OCI-LY7 (cell line): ENCODE measurements around the gene DENND1A. TPM values are rescaled to one million over a fixed set of nuclear protein-coding genes. Genes with fewer than 3 reads are reported as not detected.

ENCODE experiments used
- BruUV-seq: library from RNA; stranded (reverse); fragments of 400-500 nt; replicated peaks from 2 replicates; lab custom pipeline; 2021; lab: Mats Ljungman, UMichigan
- CTCF ChIA-PET: fragments of 300-600 bp; sonication (Branson Sonifier 250); formaldehyde crosslinking; loops from one replicate; lab custom pipeline; 2022; ENCODE audit warnings: antibody characterized with exemption; ENCODE audit not compliant: unreplicated experiment; lab: Charles Lee
- POLR2A ChIA-PET: fragments of 300-600 bp; sonication (Branson Sonifier 250); formaldehyde crosslinking; loops from one replicate; lab custom pipeline; 2022; ENCODE audit warnings: antibody characterized with exemption; lab: Charles Lee
- DNase-seq: peaks from one replicate; pipeline ENCODE4 v3.0.0-alpha.2; 2015; ENCODE audit warnings: low spot score
- H2AFZ ChIP-seq: fragments of 200-600 bp; sonication (generic), shearing (Covaris generic); 2 replicates; pipeline ENCODE4 v1.6.1; 2014; ENCODE audit warnings: mild to moderate bottlenecking, antibody characterized with exemption, low read length, moderate library complexity
- H3K27ac ChIP-seq: fragments of 200-600 bp; sonication (generic); 2 replicates; pipeline ENCODE4 v1.5.1; 2014; ENCODE audit warnings: mixed run types, low read depth, mild to moderate bottlenecking, moderate library complexity, low read length, inconsistent platforms; ENCODE audit not compliant: poor library complexity, severe bottlenecking
- H3K36me3 ChIP-seq: fragments of 200-600 bp; sonication (generic); 2 replicates; pipeline ENCODE4 v1.6.1; 2014; ENCODE audit warnings: mild to moderate bottlenecking, antibody characterized with exemption, low read length, moderate library complexity, mixed read lengths; ENCODE audit not compliant: insufficient read depth
- H3K4me1 ChIP-seq: fragments of 200-600 bp; sonication (generic); 2 replicates; pipeline ENCODE4 v1.5.1; 2014; ENCODE audit warnings: mild to moderate bottlenecking, low read length; ENCODE audit not compliant: insufficient read depth, poor library complexity, severe bottlenecking
- H3K4me2 ChIP-seq: fragments of 200-600 bp; sonication (generic); 2 replicates; pipeline ENCODE4 v1.6.1; 2014; ENCODE audit warnings: mild to moderate bottlenecking, low read length
- H3K4me3 ChIP-seq: fragments of 200-600 bp; sonication (generic); 2 replicates; pipeline ENCODE4 v1.5.1; 2014; ENCODE audit warnings: mild to moderate bottlenecking, low read depth, low read length; ENCODE audit not compliant: poor library complexity, severe bottlenecking
- H3K79me2 ChIP-seq: fragments of 200-600 bp; sonication (generic); 2 replicates; pipeline ENCODE4 v1.6.1; 2016; ENCODE audit warnings: low read depth, mild to moderate bottlenecking, low read length, moderate library complexity, mixed read lengths; ENCODE audit not compliant: insufficient read depth
- H3K9me2 ChIP-seq: fragments of 200-600 bp; sonication (generic); 2 replicates; pipeline ENCODE4 v1.6.1; 2016; ENCODE audit warnings: mild to moderate bottlenecking, low read length, mixed read lengths; ENCODE audit not compliant: insufficient read depth
- H3K9me3 ChIP-seq: fragments of 200-600 bp; sonication (generic); 2 replicates; pipeline ENCODE4 v1.6.1; 2014; ENCODE audit warnings: mild to moderate bottlenecking, mixed run types, low read length, mixed read lengths
- H4K20me1 ChIP-seq: fragments of 200-600 bp; sonication (generic); 2 replicates; pipeline ENCODE4 v1.6.1; 2014; ENCODE audit warnings: mild to moderate bottlenecking, antibody characterized with exemption, low read length, moderate library complexity, mixed read lengths; ENCODE audit not compliant: insufficient read depth
- EZH2phosphoT487 ChIP-seq: fragments of 200-600 bp; sonication (generic); IDR thresholded peaks from 2 replicates; pipeline ENCODE4 v1.6.1; 2018; ENCODE audit warnings: low read depth, borderline replicate concordance, mild to moderate bottlenecking, mixed run types, antibody characterized with exemption, low read length, moderate library complexity, mixed read lengths
- intact Hi-C: fragments of 100-400 bp; cut with micrococcal nuclease; formaldehyde crosslinking; loops from one replicate; pipeline ENCODE4 v1.10.0; 2022; ENCODE audit not compliant: unreplicated experiment
- total RNA-seq, 2 experiments: library from RNA; depleted of rRNA in 1 of 2; stranded (reverse); fragments of >200 nt in 1 of 2; shearing (Covaris generic) in 1 of 2; gene quantifications; 2 replicates each; pipeline ENCODE4 v1.2.3, GENCODE V29; 2014 to 2022
- TF ChIP-seq, protein P1 (sequence below): fragments of 200-600 bp; sonication (generic); conservative IDR thresholded peaks from 2 replicates; pipeline ENCODE4 v1.5.1; 2014; ENCODE audit warnings: mild to moderate bottlenecking, antibody characterized with exemption, low read length, moderate library complexity, mixed read lengths

DENND1A gene
- total RNA-seq, 2 experiments from 2014 or later = 17.9 to 36.3 TPM

DNA sequence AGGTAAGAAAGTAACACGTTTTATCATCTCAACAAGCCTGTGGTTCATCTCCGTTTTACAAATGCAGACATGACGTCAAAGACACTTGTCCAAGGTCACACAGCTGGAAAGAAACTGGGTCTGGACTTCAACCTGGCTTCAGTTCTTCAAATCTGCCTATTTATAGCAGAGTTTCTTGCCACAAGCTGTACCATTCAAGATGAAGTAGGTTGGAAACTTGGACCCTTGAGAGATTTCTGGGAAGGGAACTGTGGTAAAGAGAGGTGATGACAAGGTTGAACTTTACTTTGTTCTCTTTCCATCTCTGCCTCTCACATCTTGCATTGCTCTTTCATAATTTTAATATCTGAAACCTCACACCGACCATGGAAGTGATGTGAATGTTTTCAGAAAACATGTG, 29.9 kb upstream of the DENND1A start:
- Histone ChIP-seq H4K20me1 (no peaks in the 10 kb centered on the region), H3K9me2 (no peaks in the 10 kb centered on the region), H3K36me3 (no peaks in the 10 kb centered on the region), H3K9me3 (no peaks in the 10 kb centered on the region), H3K27ac (no peak overlapping the region), H3K79me2 (no peaks in the 10 kb centered on the region), H3K4me2 (no peak overlapping the region), H3K4me3 (no peak overlapping the region), H3K4me1 (no peaks in the 10 kb centered on the region), H2AFZ (no peak overlapping the region)
- intact Hi-C loops = no loop called here
- CTCF ChIA-PET = no interaction called here
- no TSS peak for BruUV-seq
- DNase-seq = no peak
- no peak for TF ChIP-seq EZH2phosphoT487
- POLR2A ChIA-PET = no interaction called here

DNA sequence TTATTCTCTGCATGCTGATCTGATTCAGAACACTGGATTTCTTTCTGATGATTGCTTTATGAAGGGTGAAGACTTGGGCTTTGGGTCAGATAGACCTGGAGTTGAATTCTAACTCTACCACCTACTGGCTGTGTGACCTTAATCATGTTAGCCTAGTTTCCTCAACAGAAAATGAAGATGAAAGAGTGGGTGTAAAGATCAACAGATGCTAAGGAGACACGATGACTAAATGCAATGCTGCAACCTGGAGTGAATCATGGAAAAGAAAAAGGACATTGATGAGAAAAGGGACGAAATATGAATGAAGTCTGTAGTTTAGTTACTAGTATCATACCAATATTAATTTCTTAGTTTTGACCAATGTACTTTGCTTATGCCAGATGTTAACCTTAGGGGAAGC, 27.8 kb upstream of the DENND1A start:
- DNase-seq = no peak
- Histone ChIP-seq H4K20me1 (no peaks in the 10 kb centered on the region), H3K9me3 (no peaks in the 10 kb centered on the region), H2AFZ (no peak overlapping the region), H3K27ac (no peak overlapping the region), H3K79me2 (no peaks in the 10 kb centered on the region), H3K36me3 (no peaks in the 10 kb centered on the region), H3K4me1 (no peaks in the 10 kb centered on the region), H3K4me3 (no peak overlapping the region), H3K4me2 (no peak overlapping the region), H3K9me2 (no peaks in the 10 kb centered on the region)
- TF ChIP-seq EZH2phosphoT487 = no peak
- TF ChIP-seq, protein P1, sequence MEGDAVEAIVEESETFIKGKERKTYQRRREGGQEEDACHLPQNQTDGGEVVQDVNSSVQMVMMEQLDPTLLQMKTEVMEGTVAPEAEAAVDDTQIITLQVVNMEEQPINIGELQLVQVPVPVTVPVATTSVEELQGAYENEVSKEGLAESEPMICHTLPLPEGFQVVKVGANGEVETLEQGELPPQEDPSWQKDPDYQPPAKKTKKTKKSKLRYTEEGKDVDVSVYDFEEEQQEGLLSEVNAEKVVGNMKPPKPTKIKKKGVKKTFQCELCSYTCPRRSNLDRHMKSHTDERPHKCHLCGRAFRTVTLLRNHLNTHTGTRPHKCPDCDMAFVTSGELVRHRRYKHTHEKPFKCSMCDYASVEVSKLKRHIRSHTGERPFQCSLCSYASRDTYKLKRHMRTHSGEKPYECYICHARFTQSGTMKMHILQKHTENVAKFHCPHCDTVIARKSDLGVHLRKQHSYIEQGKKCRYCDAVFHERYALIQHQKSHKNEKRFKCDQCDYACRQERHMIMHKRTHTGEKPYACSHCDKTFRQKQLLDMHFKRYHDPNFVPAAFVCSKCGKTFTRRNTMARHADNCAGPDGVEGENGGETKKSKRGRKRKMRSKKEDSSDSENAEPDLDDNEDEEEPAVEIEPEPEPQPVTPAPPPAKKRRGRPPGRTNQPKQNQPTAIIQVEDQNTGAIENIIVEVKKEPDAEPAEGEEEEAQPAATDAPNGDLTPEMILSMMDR = no peak
- BruUV-seq = no TSS peak
- ChIA-PET CTCF (no interaction called here), POLR2A (no interaction called here)
- intact Hi-C loops = no loop called here

DNA sequence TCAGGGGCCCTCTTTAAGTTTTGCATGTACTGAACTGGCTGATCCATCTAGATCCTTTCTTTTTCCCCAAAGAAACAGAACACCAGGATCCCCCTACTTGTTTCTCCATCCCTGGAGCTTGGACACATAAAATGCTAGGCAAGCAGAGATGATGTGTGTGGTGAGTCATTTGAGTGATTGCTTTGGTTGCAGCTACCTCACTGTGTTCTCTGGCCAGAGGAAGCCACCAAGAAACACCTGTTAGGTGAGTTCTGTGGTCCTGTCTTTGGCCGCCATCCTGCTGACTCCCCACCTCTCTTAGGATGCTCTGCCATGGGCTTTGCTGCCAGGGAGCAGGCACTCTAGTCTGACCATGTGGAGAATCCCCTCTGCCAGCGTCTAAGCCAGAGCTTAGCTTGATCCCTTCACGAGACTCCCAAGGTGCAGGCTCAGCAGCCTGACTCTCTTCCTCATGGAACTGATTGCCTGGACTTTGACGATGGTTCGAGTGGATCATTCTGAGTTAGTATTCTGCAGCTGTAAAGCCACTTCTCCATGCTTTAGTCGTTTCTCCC, 27.3 kb upstream of the DENND1A start:
- Histone ChIP-seq H3K36me3 (no peaks in the 10 kb centered on the region), H3K9me2 (no peaks in the 10 kb centered on the region), H3K79me2 (no peaks in the 10 kb centered on the region), H2AFZ (no peak overlapping the region), H4K20me1 (no peaks in the 10 kb centered on the region), H3K4me2 (no peak overlapping the region), H3K9me3 (no peaks in the 10 kb centered on the region), H3K4me1 (no peaks in the 10 kb centered on the region), H3K27ac (no peak overlapping the region), H3K4me3 (no peak overlapping the region)
- no TSS peak for BruUV-seq
- intact Hi-C loops = no loop called here
- no peak for TF ChIP-seq EZH2phosphoT487
- CTCF ChIA-PET = no interaction called here
- POLR2A ChIA-PET = no interaction called here
- no peak for DNase-seq
